Caco-2 (cell line): ENCODE results near the gene TLR2. TPM values are rescaled to one million over a fixed set of nuclear protein-coding genes. Genes with fewer than 3 reads are reported as not detected.

Experiments
- BruUV-seq: library from RNA; stranded (reverse); fragments of 400-500 nt; replicated peaks from 2 replicates; lab custom pipeline; 2021; lab: Mats Ljungman, UMichigan
- CTCF ChIA-PET: fragments of 300-600 bp; sonication (Branson Sonifier 250); formaldehyde crosslinking; loops from one replicate; lab custom pipeline; 2022; ENCODE audit warnings: antibody characterized with exemption; lab: Charles Lee
- POLR2A ChIA-PET: fragments of 300-600 bp; sonication (Branson Sonifier 250); formaldehyde crosslinking; loops from one replicate; lab custom pipeline; 2022; ENCODE audit warnings: antibody characterized with exemption; lab: Charles Lee
- DNase-seq, 2 experiments: peaks; one replicate each; pipeline versions ENCODE4 v3.0.0 to v3.0.0-alpha.2; 2020 to 2022
- H3K27me3 ChIP-seq: replicated peaks from 2 replicates; pipeline ENCODE4 v1.6.0; 2011; ENCODE audit warnings: low read length; ENCODE audit not compliant: control insufficient read depth, insufficient read depth
- H3K36me3 ChIP-seq: 2 replicates; pipeline ENCODE4 v1.5.1; 2011; ENCODE audit warnings: low read length; ENCODE audit not compliant: control insufficient read depth, insufficient read depth
- H3K4me1 ChIP-seq: fragments of 250-450 bp; sonication (Bioruptor Pico); 2 replicates; pipeline ENCODE4 v1.5.1; 2020; ENCODE audit warnings: mild to moderate bottlenecking
- H3K4me3 ChIP-seq: 2 replicates; pipeline ENCODE4 v1.5.1; 2011; ENCODE audit warnings: low read depth, mild to moderate bottlenecking, control low read depth, low read length
- H3K9me3 ChIP-seq: fragments of 250-450 bp; sonication (Bioruptor Pico); 2 replicates; pipeline ENCODE4 v1.5.1; 2020; ENCODE audit warnings: mild to moderate bottlenecking, moderate library complexity
- H3K27ac Mint-ChIP-seq: one replicate; pipeline ENCODE4 v1.8.0; 2022; ENCODE audit warnings: mixed read lengths; ENCODE audit not compliant: unreplicated experiment
- H3K27me3 Mint-ChIP-seq: one replicate; pipeline ENCODE4 v1.8.0; 2022; ENCODE audit warnings: mixed read lengths; ENCODE audit not compliant: insufficient read depth, unreplicated experiment
- H3K36me3 Mint-ChIP-seq: one replicate; pipeline ENCODE4 v1.8.0; 2022; ENCODE audit warnings: mild to moderate bottlenecking, mixed read lengths; ENCODE audit not compliant: insufficient read depth, unreplicated experiment
- H3K4me1 Mint-ChIP-seq: one replicate; pipeline ENCODE4 v1.8.0; 2022; ENCODE audit warnings: low read depth, mixed read lengths; ENCODE audit not compliant: unreplicated experiment
- H3K4me3 Mint-ChIP-seq: one replicate; pipeline ENCODE4 v1.8.0; 2022; ENCODE audit warnings: mild to moderate bottlenecking, moderate library complexity, mixed read lengths; ENCODE audit not compliant: unreplicated experiment
- H3K9me3 Mint-ChIP-seq: one replicate; pipeline ENCODE4 v1.8.0; 2022; ENCODE audit warnings: mixed read lengths; ENCODE audit not compliant: unreplicated experiment
- CTCF ChIP-seq, 2 experiments: fragments of 200-600 bp in 1 of 2; IDR thresholded peaks; 1 replicate in 1 of 2; 2 replicates in 1 of 2; pipeline versions ENCODE4 v1.5.1 to v1.8.0; 2011 to 2022; ENCODE audit warnings: antibody characterized with exemption in 1 of 2, control low read depth in 1 of 2, inconsistent platforms in 1 of 2, low read depth in 1 of 2, low read length in 1 of 2, mild to moderate bottlenecking in 1 of 2, moderate library complexity in 1 of 2; ENCODE audit not compliant: insufficient read depth in 1 of 2, severe bottlenecking in 1 of 2, unreplicated experiment in 1 of 2
- intact Hi-C: fragments of 100-400 bp; cut with micrococcal nuclease; formaldehyde crosslinking; loops from one replicate; pipeline ENCODE4 v1.10.0; 2022; ENCODE audit not compliant: unreplicated experiment
- total RNA-seq: library from RNA; stranded (reverse); gene quantifications from 2 replicates; pipeline ENCODE4 v1.2.3, GENCODE V29; 2022

Gene TLR2
- total RNA-seq, 1 experiment from 2014 or later = 11.0 TPM

- POLR2A ChIA-PET = no interaction called here
- no peaks in the 10 kb centered on the region for H3K9me3 ChIP-seq
- no peaks in the 10 kb centered on the region for H3K4me1 ChIP-seq
- Mint-ChIP-seq H3K36me3 (peaks cover 17% of the 10 kb centered on the region), H3K27ac (no peak overlapping the region), H3K27me3 (no peaks in the 10 kb centered on the region), H3K9me3 (no peaks in the 10 kb centered on the region), H3K4me1 (peaks cover 6% of the 10 kb centered on the region), H3K4me3 (no peak overlapping the region)
- no peaks in the 10 kb centered on the region for H3K27me3 ChIP-seq
- DNase-seq = no peak
- TF ChIP-seq CTCF (IDR thresholded peaks at IDR 0.05; ENCODE audit: insufficient read depth in 1 of 2, low read depth in 1 of 2, low read length in 1 of 2, severe bottlenecking in 1 of 2, unreplicated experiment in 1 of 2) = no peak
- no TSS peak for BruUV-seq
- H3K36me3 ChIP-seq = no peaks in the 10 kb centered on the region
- H3K4me3 ChIP-seq = no peak overlapping the region
- intact Hi-C loops = no loop called here
- CTCF ChIA-PET = no interaction called here
These were observed 46.9 kb upstream of the TLR2 start for GRCh38 chr4:153637201-153637600.

GRCh38 chr4:153638011-153638410 is 46.1 kb upstream of the TLR2 start:
- no peaks in the 10 kb centered on the region for H3K4me1 ChIP-seq
- H3K36me3 ChIP-seq = no peaks in the 10 kb centered on the region
- no peaks in the 10 kb centered on the region for H3K27me3 ChIP-seq
- DNase-seq = no peak
- H3K4me1 Mint-ChIP-seq = peaks cover 6% of the 10 kb centered on the region
- BruUV-seq = no TSS peak
- no peaks in the 10 kb centered on the region for H3K9me3 ChIP-seq
- no peaks in the 10 kb centered on the region for H3K27me3 Mint-ChIP-seq
- ChIA-PET POLR2A (no interaction called here), CTCF (no interaction called here)
- intact Hi-C loops = no loop called here
- H3K36me3 Mint-ChIP-seq = peaks cover 17% of the 10 kb centered on the region
- H3K9me3 Mint-ChIP-seq = no peaks in the 10 kb centered on the region
- H3K27ac Mint-ChIP-seq = no peak overlapping the region
- no peak overlapping the region for H3K4me3 ChIP-seq
- TF ChIP-seq CTCF (IDR thresholded peaks at IDR 0.05; ENCODE audit: insufficient read depth in 1 of 2, low read depth in 1 of 2, low read length in 1 of 2, severe bottlenecking in 1 of 2, unreplicated experiment in 1 of 2) = no peak
- no peak overlapping the region for H3K4me3 Mint-ChIP-seq

GRCh38 chr4:153638999-153639398 is 45.1 kb upstream of the TLR2 start:
- TF ChIP-seq CTCF (IDR thresholded peaks at IDR 0.05; ENCODE audit: insufficient read depth in 1 of 2, low read depth in 1 of 2, low read length in 1 of 2, severe bottlenecking in 1 of 2, unreplicated experiment in 1 of 2) = no peak
- H3K36me3 ChIP-seq = no peaks in the 10 kb centered on the region
- ChIA-PET CTCF (no interaction called here), POLR2A (no interaction called here)
- Mint-ChIP-seq H3K27me3 (no peaks in the 10 kb centered on the region), H3K27ac (no peak overlapping the region), H3K4me1 (peaks cover 6% of the 10 kb centered on the region), H3K9me3 (no peaks in the 10 kb centered on the region), H3K36me3 (peaks cover 17% of the 10 kb centered on the region), H3K4me3 (no peak overlapping the region)
- no peak overlapping the region for H3K4me3 ChIP-seq
- DNase-seq = no peak
- no peaks in the 10 kb centered on the region for H3K27me3 ChIP-seq
- H3K4me1 ChIP-seq = no peaks in the 10 kb centered on the region
- intact Hi-C loops = no loop called here
- H3K9me3 ChIP-seq = no peaks in the 10 kb centered on the region
- no TSS peak for BruUV-seq
